GM18502 (cell line): Measurements from ENCODE around the gene CEP131.

Experiments
- ATAC-seq: cut with Tn5 transposase; IDR thresholded peaks from one replicate; pipeline ENCODE4 v1.9.1; 2021; ENCODE audit warnings: mild to moderate bottlenecking; ENCODE audit not compliant: unreplicated experiment, poor library complexity

Gene CEP131

GRCh38 chr17:81191116-81191515 is 31.6 kb downstream of the CEP131 start:
- ATAC-seq = no peak

GRCh38 chr17:81190591-81190990 is 32.2 kb downstream of the CEP131 start:
- ATAC-seq = no peak

- no peak for ATAC-seq
These were observed 32.9 kb downstream of the CEP131 start for GRCh38 chr17:81189670-81190530.

GRCh38 chr17:81189016-81189415 is 33.7 kb downstream of the CEP131 start:
- ATAC-seq = no peak

GRCh38 chr17:81188491-81188840 is 34.3 kb downstream of the CEP131 start:
- ATAC-seq = no peak

- no peak for ATAC-seq
These were observed 34.9 kb downstream of the CEP131 start for GRCh38 chr17:81187586-81188490.

- no peak for ATAC-seq
These were observed 35.6 kb downstream of the CEP131 start for GRCh38 chr17:81187120-81187519.

- ATAC-seq = no peak
These were observed 36.6 kb downstream of the CEP131 start for GRCh38 chr17:81186203-81186602.

- no peak for ATAC-seq
These were observed 38.2 kb downstream of the CEP131 start for GRCh38 chr17:81184555-81184954.

GRCh38 chr17:81183807-81184206 is 39.0 kb downstream of the CEP131 start:
- ATAC-seq = no peak

GRCh38 chr17:81183316-81183715 is 39.4 kb downstream of the CEP131 start:
- no peak for ATAC-seq

- no peak for ATAC-seq
These were observed 40.2 kb downstream of the CEP131 start for GRCh38 chr17:81182596-81182995.

- ATAC-seq = no peak
These were observed 41.0 kb downstream of the CEP131 start for GRCh38 chr17:81181811-81182185.

- no peak for ATAC-seq
These were observed 41.6 kb downstream of the CEP131 start for GRCh38 chr17:81180836-81181810.

- no peak for ATAC-seq
These were observed 42.9 kb downstream of the CEP131 start for GRCh38 chr17:81179861-81180260.

GRCh38 chr17:81179220-81179619 is 43.5 kb downstream of the CEP131 start:
- ATAC-seq = no peak

GRCh38 chr17:81178136-81179091 is 44.4 kb downstream of the CEP131 start:
- no peak for ATAC-seq

GRCh38 chr17:81176666-81177065 is 46.1 kb downstream of the CEP131 start:
- no peak for ATAC-seq

GRCh38 chr17:81173762-81174155 is 49.0 kb downstream of the CEP131 start:
- no peak for ATAC-seq
